Neural progenitor cell (in vitro differentiated cells): ENCODE measurements around the gene DGUOK.

Experiments
- CTCF ChIP-seq: fragments of 200-600 bp; sonication (generic); IDR thresholded peaks from 2 replicates; pipeline ENCODE4 v1.5.1; 2017; ENCODE audit warnings: antibody characterized with exemption, mild to moderate bottlenecking
- EZH2 ChIP-seq: fragments of 200-600 bp; sonication (generic); IDR thresholded peaks from 2 replicates; pipeline ENCODE4 v1.6.1; 2017; ENCODE audit warnings: antibody characterized with exemption, mild to moderate bottlenecking, moderate library complexity

GRCh38 chr2:73946215-73946614 lies 19.5 kb downstream of the DGUOK start:
- TF ChIP-seq CTCF (no peak), EZH2 (no peak)
